ENCODE data around the gene PBX3.

PBX3 gene

DNA sequence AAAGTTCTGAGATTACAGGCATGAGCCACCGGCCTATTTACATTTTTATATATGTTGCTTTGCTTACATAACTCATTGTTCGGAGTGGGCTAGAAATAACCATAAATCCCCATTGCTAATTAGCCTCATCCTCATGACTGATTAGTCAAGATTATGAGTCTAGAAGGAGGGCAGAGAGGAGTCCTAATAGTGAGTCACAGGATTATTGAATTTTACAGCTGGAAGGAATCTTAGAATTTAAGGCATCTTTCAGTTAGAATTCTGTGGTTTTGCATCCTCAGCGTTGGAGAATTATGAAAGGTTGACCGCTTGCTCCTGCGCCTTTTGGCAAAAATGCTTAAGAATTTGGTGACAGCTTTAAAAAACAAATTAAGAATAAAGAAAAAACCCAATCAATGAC is 2.6 kb upstream of the PBX3 start:
- no peak overlapping the region for H3K4me3 ChIP-seq (ENCODE audit: low read length)
- no peak for TF ChIP-seq ZNF274 (IDR thresholded peaks at IDR 0.05; ENCODE audit: low read depth, low read length)

DNA sequence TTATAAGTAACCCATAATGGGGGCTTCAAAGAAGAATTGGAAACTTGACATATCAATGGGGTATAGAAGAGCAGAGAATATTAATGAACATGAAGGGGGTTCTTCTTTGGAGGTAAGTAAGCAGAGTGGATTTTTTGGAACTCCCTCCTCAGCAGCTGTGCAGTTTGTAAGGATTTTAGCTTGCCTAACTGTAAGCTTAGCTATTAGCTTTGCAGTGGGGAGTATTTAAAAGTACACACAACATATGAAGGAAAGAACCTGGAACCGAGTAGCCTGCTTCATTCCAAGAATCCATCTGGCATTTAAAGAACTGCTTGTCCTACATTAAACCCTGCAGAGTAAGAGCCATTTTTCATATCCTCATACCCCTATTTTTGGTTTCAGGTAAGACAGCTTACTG is 2.2 kb upstream of the PBX3 start:
- no peak overlapping the region for H3K4me3 ChIP-seq (ENCODE audit: low read length)
- no peak for TF ChIP-seq ZNF274 (IDR thresholded peaks at IDR 0.05; ENCODE audit: low read depth, low read length)

DNA sequence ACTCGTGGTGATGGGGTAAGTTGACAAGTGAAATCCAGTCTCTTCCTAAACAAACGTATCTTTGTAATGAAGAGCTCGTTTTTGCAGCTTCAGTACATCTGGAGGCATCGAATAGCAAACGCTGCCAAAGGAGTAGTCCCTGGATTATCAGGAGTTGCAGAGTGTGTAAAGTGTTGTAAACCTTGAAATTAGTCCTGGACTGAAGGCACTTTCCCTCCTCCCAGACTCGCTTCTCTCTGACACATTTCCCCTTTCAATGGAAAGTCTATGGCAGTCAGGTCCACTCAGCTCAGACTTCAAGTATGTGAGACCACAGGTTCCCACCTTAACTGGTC is 1.5 kb upstream of the PBX3 start:
- H3K4me3 ChIP-seq (ENCODE audit: low read length), result peak overlapping the region; percentile 63; the same call in 1 of the 2 replicates
- TF ChIP-seq ZNF274 (IDR thresholded peaks at IDR 0.05; ENCODE audit: low read depth, low read length), result no peak

DNA sequence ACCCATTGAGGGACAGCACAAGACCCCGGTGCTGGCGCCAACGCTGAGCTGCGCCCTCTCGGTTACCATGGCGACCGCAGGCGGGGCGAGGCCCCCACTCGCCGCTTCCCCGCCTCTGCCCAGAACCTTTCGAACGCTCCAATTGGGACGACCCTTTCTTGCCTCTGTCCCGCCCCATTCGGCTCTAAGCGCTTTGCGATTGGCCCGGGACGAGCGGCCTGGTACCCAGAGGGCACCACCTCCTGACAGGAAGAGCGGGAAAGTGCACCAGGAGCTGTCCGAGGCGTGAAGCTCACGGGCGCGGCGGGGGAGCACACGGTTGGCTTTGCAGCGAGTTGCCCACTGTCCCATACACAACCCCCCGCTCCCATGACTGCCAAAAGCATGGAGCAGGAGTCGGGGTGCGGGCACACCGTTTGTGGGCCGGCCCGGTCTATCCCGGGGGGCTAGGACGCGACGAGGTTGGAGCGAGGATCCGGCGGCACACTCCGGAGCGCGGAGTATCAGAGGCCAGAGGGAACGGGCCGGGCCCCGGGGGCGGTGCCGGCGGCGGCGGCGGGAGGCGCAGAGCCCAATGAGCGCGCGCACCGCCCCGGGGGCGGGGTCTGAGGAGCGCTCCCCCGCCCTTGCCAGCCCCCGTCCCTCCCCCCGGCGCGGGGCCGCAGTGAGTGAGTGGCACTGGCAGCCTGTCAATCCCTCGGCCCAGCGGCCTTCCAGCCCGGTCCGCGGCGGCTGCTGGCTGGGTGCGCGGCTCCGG is 978 bp upstream of the PBX3 start:
- TF ChIP-seq ZNF274 (IDR thresholded peaks at IDR 0.05; ENCODE audit: low read depth, low read length), result no peak
- H3K4me3 ChIP-seq (ENCODE audit: low read length), result peak overlapping the region; percentile 63; the same call in 1 of the 2 replicates

DNA sequence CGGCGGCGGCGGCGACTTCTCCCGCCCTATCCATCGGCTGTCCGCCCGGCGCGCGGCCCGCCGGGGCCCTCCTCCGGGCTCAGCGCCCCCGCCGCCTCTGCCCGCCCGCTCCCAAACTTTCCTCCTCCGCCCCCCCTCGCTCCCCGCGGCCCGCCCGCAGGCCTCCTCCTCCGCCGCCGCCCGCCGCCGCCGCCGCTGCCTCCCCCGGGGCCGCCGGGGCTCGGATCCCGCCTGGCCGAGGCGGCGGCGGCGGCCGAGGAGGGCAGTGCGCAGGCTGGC is 460 bp upstream of the PBX3 start:
- H3K4me3 ChIP-seq (ENCODE audit: low read length), result peak overlapping the region; percentile 44; the same call in 1 of the 2 replicates
- TF ChIP-seq ZNF274 (IDR thresholded peaks at IDR 0.05; ENCODE audit: low read depth, low read length), result no peak

DNA sequence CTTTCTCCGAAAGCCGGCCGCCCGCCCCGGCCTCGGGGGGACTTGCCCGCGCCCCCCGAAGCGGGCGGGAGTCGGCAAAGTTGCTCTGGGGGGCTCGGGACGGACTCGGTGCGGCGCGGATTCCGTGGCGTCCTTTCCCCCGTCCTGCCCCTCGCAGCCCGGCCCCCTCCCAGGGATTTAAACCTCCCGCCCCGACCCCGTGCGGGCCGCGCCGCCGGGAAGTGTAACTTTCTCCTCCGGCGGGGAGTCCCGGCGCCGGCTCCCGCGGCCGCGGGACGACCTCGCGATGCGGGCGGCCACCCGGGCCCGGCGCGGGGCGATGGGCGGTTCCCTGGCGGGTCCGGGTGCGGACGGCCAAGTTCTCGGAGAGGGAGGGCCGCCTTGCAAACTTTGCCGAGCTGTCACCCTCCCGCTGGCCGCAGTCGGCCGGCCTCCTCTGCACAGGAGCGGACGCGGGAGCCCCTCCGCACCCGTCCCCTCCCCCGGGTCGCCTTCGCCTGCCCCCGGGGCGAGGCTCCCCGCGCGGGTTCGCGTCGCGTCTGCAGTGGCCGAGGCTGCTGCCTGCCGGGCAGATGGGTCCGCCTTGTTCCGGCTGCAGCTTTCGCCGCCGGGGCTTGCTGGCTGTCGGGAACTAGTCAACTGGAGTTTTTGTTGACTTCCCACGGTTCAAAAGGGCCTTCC is 732 bp downstream of the PBX3 start:
- H3K4me3 ChIP-seq (ENCODE audit: low read length), result peak overlapping the region; percentile 92
- no peak for TF ChIP-seq ZNF274 (IDR thresholded peaks at IDR 0.05; ENCODE audit: low read depth, low read length)

DNA sequence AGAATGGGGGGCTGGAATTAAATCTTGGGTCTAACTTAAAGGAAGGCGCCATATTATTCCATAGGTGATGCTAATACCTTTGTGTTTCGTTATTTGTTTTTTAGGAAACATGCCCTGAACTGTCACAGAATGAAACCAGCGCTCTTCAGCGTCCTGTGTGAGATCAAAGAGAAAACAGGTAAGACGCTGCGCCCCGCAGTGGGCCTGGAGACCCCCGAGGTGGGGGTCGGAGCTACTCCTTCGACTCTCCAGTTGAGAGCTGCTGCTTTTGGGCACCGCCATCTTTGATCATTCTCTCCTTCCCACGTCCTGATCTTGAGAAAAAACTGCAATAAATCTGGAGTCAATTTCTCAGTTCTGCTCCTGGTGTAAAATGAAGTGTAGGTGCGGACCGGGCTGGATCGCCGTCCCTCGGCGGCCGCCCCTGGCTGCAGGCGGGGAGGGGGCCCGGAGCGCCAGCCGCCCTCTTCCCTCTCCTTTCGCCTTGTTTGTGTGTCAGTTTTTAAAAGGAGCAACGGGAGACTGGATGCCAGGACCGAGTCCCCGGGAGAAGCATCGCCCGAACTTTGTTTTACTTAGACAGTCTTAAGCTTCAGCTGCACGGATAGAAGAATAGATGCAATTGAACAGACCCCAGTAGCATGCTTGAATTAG is 1.4 kb downstream of the PBX3 start:
- H3K4me3 ChIP-seq (ENCODE audit: low read length), result peak overlapping the region; percentile 92
- no peak for TF ChIP-seq ZNF274 (IDR thresholded peaks at IDR 0.05; ENCODE audit: low read depth, low read length)

DNA sequence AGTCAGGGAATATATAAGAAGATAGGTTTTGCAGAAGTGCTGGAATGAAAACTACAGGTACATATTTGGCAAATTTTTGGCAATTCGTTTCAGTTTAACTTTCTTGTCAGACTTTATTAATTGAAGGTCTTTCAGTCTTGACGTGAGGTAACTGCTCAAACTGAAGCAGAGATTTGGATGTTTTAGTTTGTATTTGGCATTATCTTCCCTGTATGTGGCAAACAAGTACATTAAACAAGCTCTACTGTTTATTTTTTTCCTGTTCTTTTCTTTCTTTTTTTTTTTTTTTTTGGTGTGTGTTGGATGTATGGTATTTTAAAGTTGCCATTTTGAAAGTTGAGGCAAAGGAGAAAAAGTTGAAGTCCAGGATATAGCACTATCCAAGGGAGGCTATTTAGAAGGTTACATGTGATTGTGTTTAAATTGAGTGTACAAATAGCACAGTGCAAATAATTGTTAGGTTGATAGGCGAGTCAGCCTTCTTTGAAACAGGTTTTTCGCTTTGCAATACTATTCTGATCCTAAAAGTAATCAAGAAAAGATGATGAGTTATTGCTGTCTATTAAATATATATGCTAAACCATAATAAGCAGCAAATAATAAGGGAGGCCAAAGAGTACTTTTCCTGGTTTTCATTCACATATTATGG is 2.2 kb downstream of the PBX3 start:
- no peak for TF ChIP-seq ZNF274 (IDR thresholded peaks at IDR 0.05; ENCODE audit: low read depth, low read length)
- H3K4me3 ChIP-seq (ENCODE audit: low read length), result peak overlapping the region; percentile 92; the same call in 1 of the 2 replicates

DNA sequence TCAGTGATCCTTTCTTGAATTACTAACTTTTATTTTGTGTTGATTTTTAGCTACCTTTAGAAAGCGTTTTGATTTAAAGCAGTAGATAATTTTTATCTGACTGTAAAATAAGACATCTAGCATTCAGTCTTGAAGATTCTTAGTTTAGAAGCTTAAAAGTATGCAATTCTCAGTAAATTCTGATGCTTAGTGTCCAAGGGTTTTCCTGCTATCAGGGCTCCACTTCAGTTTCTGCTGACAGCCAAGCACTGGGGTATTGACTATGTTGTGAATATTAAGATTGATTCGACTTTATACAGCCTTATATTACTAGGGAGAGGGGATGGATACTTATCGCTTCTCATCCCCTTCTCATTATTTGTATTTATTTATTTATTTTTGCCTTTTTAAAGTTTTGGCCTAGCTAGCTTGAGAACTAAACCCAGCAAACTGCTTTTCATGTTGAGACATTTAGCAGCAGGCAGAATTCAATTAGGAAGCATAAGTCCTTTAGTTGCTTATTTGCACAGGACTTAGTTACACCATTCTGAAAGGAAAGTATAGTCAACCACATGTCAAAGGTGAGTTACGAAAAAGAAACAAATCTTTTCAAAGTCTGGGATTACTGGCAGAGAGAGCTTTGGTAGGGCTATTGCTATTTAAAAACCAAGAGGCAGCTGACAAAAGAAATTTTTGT is 2.9 kb downstream of the PBX3 start:
- TF ChIP-seq ZNF274 (IDR thresholded peaks at IDR 0.05; ENCODE audit: low read depth, low read length), result no peak
- peak overlapping the region; percentile 92 for H3K4me3 ChIP-seq (ENCODE audit: low read length)

DNA sequence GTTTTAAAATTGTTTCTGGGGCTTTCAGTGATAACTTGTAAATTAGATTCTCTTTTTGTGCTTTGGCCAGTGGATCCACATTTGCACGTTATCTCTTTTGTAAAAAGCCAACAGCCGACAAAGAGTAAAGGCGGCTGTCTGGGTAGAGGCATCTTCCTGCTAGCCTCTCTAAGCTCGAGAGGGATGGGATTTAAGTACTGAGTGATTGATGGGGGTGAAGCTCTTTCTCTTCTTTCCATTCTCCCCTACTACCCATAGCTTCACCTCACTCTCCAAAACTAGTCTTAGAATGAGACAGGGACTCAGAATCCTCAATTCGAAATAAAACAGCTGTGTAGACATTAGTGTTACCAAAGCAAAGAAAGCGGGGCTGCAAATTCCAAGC is 3.4 kb downstream of the PBX3 start:
- TF ChIP-seq ZNF274 (IDR thresholded peaks at IDR 0.05; ENCODE audit: low read depth, low read length), result no peak
- H3K4me3 ChIP-seq (ENCODE audit: low read length), result peak overlapping the region; percentile 92

DNA sequence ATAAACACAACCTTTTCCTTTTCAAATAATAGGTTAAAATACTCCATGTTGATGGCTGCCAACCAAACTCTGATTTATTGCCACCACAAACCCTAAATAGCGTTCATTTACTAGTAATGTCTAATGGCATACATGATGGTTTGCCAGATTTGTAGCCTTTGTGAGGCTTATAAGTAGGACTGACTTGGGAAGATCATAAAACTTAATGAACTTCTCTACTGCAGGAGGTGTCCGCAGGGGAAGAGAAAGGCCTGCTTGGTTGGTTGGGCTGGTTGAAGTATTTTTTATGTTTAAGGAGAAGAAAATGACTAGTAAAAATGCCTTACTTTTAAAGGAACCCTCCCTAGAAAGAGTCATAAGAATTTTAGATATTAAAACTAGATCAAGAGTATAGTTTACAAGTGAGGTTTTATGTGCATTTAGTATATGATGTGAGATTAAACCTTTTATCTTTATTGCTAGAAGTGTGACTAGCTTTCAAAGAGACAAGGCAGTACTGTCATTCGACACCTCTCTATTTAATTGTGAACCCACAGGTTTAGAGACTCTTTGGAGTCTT is 5.0 kb downstream of the PBX3 start:
- TF ChIP-seq ZNF274 (IDR thresholded peaks at IDR 0.05; ENCODE audit: low read depth, low read length), result no peak
- no peak overlapping the region for H3K4me3 ChIP-seq (ENCODE audit: low read length)

DNA sequence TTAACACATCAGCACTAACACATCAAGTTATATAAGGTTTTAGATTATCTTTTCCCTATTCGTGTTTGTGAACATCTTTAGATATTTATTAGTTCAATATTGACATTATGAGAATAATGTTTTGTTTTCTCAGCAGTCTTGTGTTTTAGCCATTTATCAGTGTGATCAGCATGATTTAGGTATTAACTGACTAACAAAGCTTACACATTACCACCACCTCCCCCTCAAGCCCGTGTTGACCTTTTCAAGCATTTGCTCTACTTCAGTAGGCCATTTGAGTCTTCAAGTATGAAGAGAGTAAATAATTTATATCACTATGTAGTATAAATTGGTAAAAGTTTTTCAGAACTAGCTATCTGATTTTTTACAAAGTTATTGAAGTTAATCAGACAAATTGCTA is 6.9 kb downstream of the PBX3 start:
- H3K4me3 ChIP-seq (ENCODE audit: low read length), result no peak overlapping the region
- no peak for TF ChIP-seq ZNF274 (IDR thresholded peaks at IDR 0.05; ENCODE audit: low read depth, low read length)

DNA sequence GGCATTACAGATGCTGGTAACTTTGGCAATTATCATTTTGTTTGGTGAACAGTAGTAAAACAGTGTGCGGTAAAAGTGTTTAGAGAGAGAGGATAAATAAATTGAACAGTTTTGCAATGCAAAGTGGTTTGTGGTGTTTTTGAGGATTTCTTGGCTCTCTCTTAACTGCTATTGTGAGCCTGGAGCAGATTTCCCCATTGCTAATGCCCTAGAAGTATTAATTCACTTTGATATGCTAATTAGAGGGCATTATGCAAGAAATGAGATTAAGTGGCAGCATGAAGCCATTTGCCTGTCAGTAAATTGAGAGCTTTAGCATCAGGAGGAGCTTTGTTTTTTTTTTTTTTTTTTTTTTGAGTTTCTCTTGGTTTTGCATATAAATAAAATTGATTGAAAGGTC is 8.2 kb downstream of the PBX3 start:
- no peak overlapping the region for H3K4me3 ChIP-seq (ENCODE audit: low read length)
- no peak for TF ChIP-seq ZNF274 (IDR thresholded peaks at IDR 0.05; ENCODE audit: low read depth, low read length)

DNA sequence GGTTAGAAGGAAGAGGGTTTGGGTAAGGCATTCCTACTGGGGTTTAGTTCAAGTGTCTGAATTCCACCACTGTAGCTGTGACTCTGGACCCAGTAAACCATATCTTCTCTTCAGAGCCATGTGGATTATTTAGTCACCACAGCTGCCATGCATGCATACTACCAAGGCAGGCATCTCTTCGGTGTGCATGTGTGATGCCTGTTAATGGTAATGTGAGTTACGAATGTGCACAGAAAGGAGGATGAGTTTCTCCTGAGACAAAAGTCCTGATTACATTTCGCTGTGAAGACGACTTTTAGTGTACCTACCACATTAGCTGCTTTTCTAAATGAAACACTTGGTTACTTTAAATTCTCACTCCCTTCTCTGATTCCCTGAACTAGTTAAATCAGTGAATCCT is 9.3 kb downstream of the PBX3 start:
- no peak for TF ChIP-seq ZNF274 (IDR thresholded peaks at IDR 0.05; ENCODE audit: low read depth, low read length)
- H3K4me3 ChIP-seq (ENCODE audit: low read length), result no peak overlapping the region

Measured in GM08714 (cell line).